ENCODE measurements around the gene DFFA. TPM values are rescaled to one million over a fixed set of nuclear protein-coding genes. Genes with fewer than 3 reads are reported as not detected.
A peak's percentile ranks its signal among the peaks of the same experiment; 100 is the strongest.

The DFFA gene
- total RNA-seq, 1 experiment from 2014 or later, result 94.1 TPM

- no peak overlapping the region for H3K18ac ChIP-seq (ENCODE audit: insufficient read length, low read depth, low read length)
- peaks cover 2% of the 10 kb centered on the region for H4K20me1 ChIP-seq (ENCODE audit: control insufficient read depth, insufficient read depth, insufficient read length)
- no peaks in the 10 kb centered on the region; the same call in 1 of the 2 replicates for H3K79me2 ChIP-seq (ENCODE audit: insufficient read depth, low read length)
- no peak overlapping the region for H4K8ac ChIP-seq (replicated peaks; ENCODE audit: insufficient read length, low read depth, low read length)
- H3K14ac ChIP-seq (ENCODE audit: insufficient read depth, low read length), result no peak overlapping the region
- H3K23ac ChIP-seq (ENCODE audit: insufficient read length, low read depth, low read length), result no peak overlapping the region
- WGBS (ENCODE audit: extremely low coverage, insufficient read length, low lambda C conversion rate), result no CpG with 5 or more reads among the region's 12 CpGs
- H3K79me1 ChIP-seq (ENCODE audit: insufficient read depth, low read depth, low read length, poor library complexity, severe bottlenecking), result peaks cover 4% of the 10 kb centered on the region
- no peaks in the 10 kb centered on the region for H3K27me3 Mint-ChIP-seq (ENCODE audit: low read depth)
- H3K56ac ChIP-seq (ENCODE audit: insufficient read length, low read depth, low read length), result no peak overlapping the region
- H3T11ph ChIP-seq (ENCODE audit: low read length), result no peak overlapping the region
- H3K27ac Mint-ChIP-seq, result peak overlapping the region in 2 of 3 experiments; percentile 44 to 95; a peak in 4 of 7 replicates
- no peak overlapping the region for H3K4me2 ChIP-seq (ENCODE audit: insufficient read depth, insufficient read length, low read length)
- H3K27ac ChIP-seq (ENCODE audit: insufficient read length, low read depth, low read length), result no peak overlapping the region
- H2AFZ ChIP-seq (ENCODE audit: low read length), result no peak overlapping the region
- H2BK120ac ChIP-seq (ENCODE audit: low read depth, low read length, poor library complexity, severe bottlenecking), result no peak overlapping the region
- H3K36me3 Mint-ChIP-seq (ENCODE audit: insufficient read depth in 1 of 3, low read depth in 3 of 3), result peaks cover 2 to 7% (median 7%) of the 10 kb centered on the region in 3 experiments; a peak in 4 of 7 replicates
- no peak overlapping the region for H4K5ac ChIP-seq (ENCODE audit: insufficient read length, low read depth, low read length)
- H3K9me3 ChIP-seq (ENCODE audit: control insufficient read depth, low read depth, low read length), result no peaks in the 10 kb centered on the region
- no peak overlapping the region for H2BK15ac ChIP-seq (ENCODE audit: low read depth, low read length)
- no peak overlapping the region for H3K9ac ChIP-seq (ENCODE audit: extremely low read depth, insufficient read length, low read length)
- H2BK12ac ChIP-seq (ENCODE audit: insufficient read length, low read depth, low read length), result no peak overlapping the region
- H3K4me1 ChIP-seq (ENCODE audit: insufficient read depth, low read length), result no peaks in the 10 kb centered on the region
- H3K27me3 ChIP-seq (ENCODE audit: insufficient read depth, low read length), result no peaks in the 10 kb centered on the region
- no peak overlapping the region for H2BK5ac ChIP-seq (ENCODE audit: insufficient read length, low read length)
- H4K91ac ChIP-seq (ENCODE audit: insufficient read length, low read depth, low read length), result no peak overlapping the region
- H3K4me3 Mint-ChIP-seq, result no peak overlapping the region
- no peak overlapping the region for H2BK20ac ChIP-seq (ENCODE audit: low read depth, low read length, poor library complexity, severe bottlenecking)
- TF ChIP-seq CTCF (conservative IDR thresholded peaks at IDR 0.05), result no peak
- no peak for DNase-seq
- H3K4ac ChIP-seq (ENCODE audit: low read depth, low read length), result no peak overlapping the region
- H3K23me2 ChIP-seq (ENCODE audit: insufficient read length, low read depth, low read length, poor library complexity, severe bottlenecking), result no peaks in the 10 kb centered on the region
- peaks cover 33 to 42% of the 10 kb centered on the region in 2 experiments for H3K4me1 Mint-ChIP-seq
- no peaks in the 10 kb centered on the region for H3K9me3 Mint-ChIP-seq
- no peak overlapping the region for H2AK5ac ChIP-seq (ENCODE audit: insufficient read length, low read length)
Observed at GRCh38 chr1:10490286-10490970, 18.1 kb upstream of the DFFA start.
